Panc1 (cell line): Measurements from ENCODE around the gene GREM1.

Experiments
- SIN3A ChIP-seq: IDR thresholded peaks from 2 replicates; pipeline ENCODE4 v1.6.1; 2012; ENCODE audit warnings: low read depth, mild to moderate bottlenecking, low read length, moderate library complexity, borderline replicate concordance; ENCODE audit not compliant: insufficient read depth
- TF ChIP-seq, protein P1 (sequence below): fragments of 450-650 bp; IDR thresholded peaks from 2 replicates; pipeline ENCODE4 v1.5.1; 2017; ENCODE audit warnings: mild to moderate bottlenecking

DNA sequence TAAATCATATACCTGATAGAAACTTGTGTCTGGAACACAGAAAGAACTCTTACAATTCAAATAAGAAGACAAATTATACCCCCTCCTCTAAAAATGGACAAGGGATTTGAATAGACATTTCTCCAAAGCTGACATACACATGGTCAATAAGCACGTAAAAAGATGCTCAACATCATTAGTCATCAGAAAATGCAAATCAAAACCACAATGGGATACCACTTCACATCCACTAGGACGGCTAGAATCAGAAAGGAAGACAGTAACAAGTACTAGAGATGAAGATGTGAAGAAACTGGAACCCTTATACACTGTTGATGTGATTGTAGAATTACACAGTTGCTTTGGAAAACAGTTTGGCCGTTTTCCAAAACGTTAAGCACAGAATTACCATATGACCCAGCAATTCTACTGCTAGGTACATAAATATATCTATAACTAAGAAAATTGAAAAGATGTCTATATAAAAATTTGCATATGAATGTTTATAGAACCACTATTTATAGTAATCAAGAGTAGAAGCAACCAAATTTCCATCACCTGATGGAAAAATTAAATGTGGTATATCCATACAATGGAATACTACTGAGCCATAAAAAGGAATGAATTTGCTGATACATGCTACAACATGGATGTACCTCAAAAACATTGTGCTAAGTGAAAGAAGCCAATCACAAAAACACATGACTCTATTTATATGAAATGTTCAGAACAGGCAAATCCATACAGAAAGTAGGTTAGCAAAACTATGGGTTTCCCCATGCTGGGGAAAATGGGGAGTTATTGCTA is 60.8 kb downstream of the GREM1 start:
- TF ChIP-seq, protein P1, sequence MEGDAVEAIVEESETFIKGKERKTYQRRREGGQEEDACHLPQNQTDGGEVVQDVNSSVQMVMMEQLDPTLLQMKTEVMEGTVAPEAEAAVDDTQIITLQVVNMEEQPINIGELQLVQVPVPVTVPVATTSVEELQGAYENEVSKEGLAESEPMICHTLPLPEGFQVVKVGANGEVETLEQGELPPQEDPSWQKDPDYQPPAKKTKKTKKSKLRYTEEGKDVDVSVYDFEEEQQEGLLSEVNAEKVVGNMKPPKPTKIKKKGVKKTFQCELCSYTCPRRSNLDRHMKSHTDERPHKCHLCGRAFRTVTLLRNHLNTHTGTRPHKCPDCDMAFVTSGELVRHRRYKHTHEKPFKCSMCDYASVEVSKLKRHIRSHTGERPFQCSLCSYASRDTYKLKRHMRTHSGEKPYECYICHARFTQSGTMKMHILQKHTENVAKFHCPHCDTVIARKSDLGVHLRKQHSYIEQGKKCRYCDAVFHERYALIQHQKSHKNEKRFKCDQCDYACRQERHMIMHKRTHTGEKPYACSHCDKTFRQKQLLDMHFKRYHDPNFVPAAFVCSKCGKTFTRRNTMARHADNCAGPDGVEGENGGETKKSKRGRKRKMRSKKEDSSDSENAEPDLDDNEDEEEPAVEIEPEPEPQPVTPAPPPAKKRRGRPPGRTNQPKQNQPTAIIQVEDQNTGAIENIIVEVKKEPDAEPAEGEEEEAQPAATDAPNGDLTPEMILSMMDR: no peak
- no peak for TF ChIP-seq SIN3A
